ENCODE data around the gene DNMT3A.

- TF ChIP-seq POLR2AphosphoS5 (IDR thresholded peaks at IDR 0.05; ENCODE audit: low read depth, low read length) (no peak), SIN3A (IDR thresholded peaks at IDR 0.05; ENCODE audit: borderline replicate concordance, insufficient read depth, low read length) (no peak), TAF1 (IDR thresholded peaks at IDR 0.05; ENCODE audit: borderline replicate concordance, insufficient read depth, low read length) (no peak), REST (IDR thresholded peaks at IDR 0.05; ENCODE audit: insufficient read depth in 1 of 2, low read depth in 2 of 2, low read length in 2 of 2) (no peak)
These were observed 3.8 kb downstream of the DNMT3A start for GRCh38 chr2:25337891-25338290.
